ENCODE results near the gene NRXN2. TPM values are rescaled to one million over a fixed set of nuclear protein-coding genes. Genes with fewer than 3 reads are reported as not detected.

Gene NRXN2
- total and polyA plus RNA-seq, 10 of the 15 experiments (the other 5 are each of a cell fraction or from before 2014, with no cell fraction given): 0.03 to 1.4 (median 0.23) TPM

- no peak for TF ChIP-seq ATF7 (IDR thresholded peaks at IDR 0.05; ENCODE audit: low read depth)
- TF ChIP-seq POLR2AphosphoS5 (IDR thresholded peaks at IDR 0.05; ENCODE audit: low read length): no peak
- TF ChIP-seq SREBF2 (IDR thresholded peaks at IDR 0.05; ENCODE audit: low read length): no peak
- TF ChIP-seq ATF3 (IDR thresholded peaks at IDR 0.05; ENCODE audit: borderline replicate concordance, extremely low read depth, low read depth, low read length): no peak
- no peak for TF ChIP-seq RCOR1 (conservative IDR thresholded peaks at IDR 0.05; ENCODE audit: low read depth, low read length)
- TF ChIP-seq BCL3 (IDR thresholded peaks at IDR 0.05; ENCODE audit: borderline replicate concordance, insufficient read depth, low read depth, low read length, poor library complexity, severe bottlenecking): no peak
- TF ChIP-seq ZNF592 (IDR thresholded peaks at IDR 0.05): no peak
- H3K27me3 ChIP-seq (replicated peaks in 1 of 2; ENCODE audit: control insufficient read depth in 2 of 2, insufficient read depth in 2 of 2, low read length in 1 of 2): no peaks in the 10 kb centered on the region
- in situ Hi-C loops (cut with MboI): no loop called here
- no TSS peak for BruUV-seq (replicated peaks)
- ChIA-PET RAD21 (ENCODE audit: unreplicated experiment) (no interaction called here), SMC1A (ENCODE audit: uncharacterized antibody, unreplicated experiment) (no interaction called here), POLR2A (no interaction called here), CTCF (interaction anchor here (1.0 kb wide), 1 partner anchor 83 kb away, joined by 3 read pairs; no protein-coding TSS in a partner anchor)
- no peaks in the 10 kb centered on the region for H4K20me1 ChIP-seq (ENCODE audit: control insufficient read depth, insufficient read depth)
- H3K36me3 ChIP-seq (ENCODE audit: control insufficient read depth in 2 of 2, insufficient read depth in 2 of 2, low read length in 1 of 2): no peaks in the 10 kb centered on the region
- intact Hi-C loops (cut with micrococcal nuclease; ENCODE audit: unreplicated experiment): no loop called here
- no peak overlapping the region for H3K27ac ChIP-seq (ENCODE audit: control insufficient read depth, insufficient read depth)
- no peak for DNase-seq (ENCODE audit: low read depth, low spot score)
- H3K4me2 ChIP-seq (ENCODE audit: control insufficient read depth, insufficient read depth): no peak overlapping the region
- 5% methylated on average over 10 of the region's 10 CpGs for WGBS (ENCODE audit: insufficient coverage, insufficient replicate concordance, low lambda C conversion rate, missing lambda C conversion rate)
- H3K9me3 ChIP-seq (replicated peaks; ENCODE audit: control insufficient read depth, insufficient read depth, low read length): no peaks in the 10 kb centered on the region
- ATAC-seq: no peak
- H3K4me3 ChIP-seq: no peak overlapping the region
- no peak overlapping the region for H3K9ac ChIP-seq (ENCODE audit: control insufficient read depth, insufficient read depth, low read length)
- no peaks in the 10 kb centered on the region for H3K79me2 ChIP-seq (ENCODE audit: control insufficient read depth, insufficient read depth, low read length)
- H2AFZ ChIP-seq (ENCODE audit: control insufficient read depth, low read depth, low read length): no peak overlapping the region
- FAIRE-seq: no peak
- H3K4me1 ChIP-seq (ENCODE audit: control insufficient read depth, insufficient read depth, low read length): no peaks in the 10 kb centered on the region
These were observed 117.8 kb downstream of the NRXN2 start for GRCh38 chr11:64605244-64605560.
